CD4-positive, alpha-beta T cell treated with Interleukin-4 for 1 hour (primary cell): ENCODE measurements around the gene PPP1R7.

Experiments used
- DNase-seq, 2 donors: peaks; one replicate each; pipeline ENCODE4 v3.0.0-alpha.2; 2020 to 2022

The PPP1R7 gene

GRCh38 chr2:241141214-241141770 lies 9.0 kb upstream of the PPP1R7 start:
- no peak for DNase-seq

GRCh38 chr2:241142063-241142462 lies 8.2 kb upstream of the PPP1R7 start:
- DNase-seq: no peak

- DNase-seq: no peak
Measured at GRCh38 chr2:241142593-241142992, 7.7 kb upstream of the PPP1R7 start.

- no peak for DNase-seq
Measured at GRCh38 chr2:241146286-241146685, 4.0 kb upstream of the PPP1R7 start.

GRCh38 chr2:241147336-241147735 lies 2.9 kb upstream of the PPP1R7 start:
- DNase-seq: no peak

GRCh38 chr2:241148239-241148638 lies 2.0 kb upstream of the PPP1R7 start:
- DNase-seq: no peak

GRCh38 chr2:241148891-241149674 lies 1.2 kb upstream of the PPP1R7 start, which contains the start of gene PASK:
Gene PASK, minus strand, starts transcription at chr2:241149472. Its CDS starts 6,440 bp downstream, at chr2:241143032.
- DNase-seq: peak; percentile 94 to 95

GRCh38 chr2:241149675-241149924 lies 667 bp upstream of the PPP1R7 start:
- no peak for DNase-seq

GRCh38 chr2:241150660-241151530 lies 628 bp downstream of the PPP1R7 start:
- no peak for DNase-seq

GRCh38 chr2:241151934-241152660 lies 1.8 kb downstream of the PPP1R7 start:
- DNase-seq: no peak

GRCh38 chr2:241153616-241154015 lies 3.3 kb downstream of the PPP1R7 start:
- no peak for DNase-seq

GRCh38 chr2:241154915-241155314 lies 4.6 kb downstream of the PPP1R7 start:
- DNase-seq: no peak

GRCh38 chr2:241155936-241156335 lies 5.7 kb downstream of the PPP1R7 start:
- no peak for DNase-seq

GRCh38 chr2:241156971-241157441 lies 6.7 kb downstream of the PPP1R7 start:
- no peak for DNase-seq

GRCh38 chr2:241157841-241158545 lies 7.7 kb downstream of the PPP1R7 start:
- DNase-seq: no peak

GRCh38 chr2:241158546-241158900 lies 8.3 kb downstream of the PPP1R7 start:
- DNase-seq: no peak

- DNase-seq: no peak
Measured at GRCh38 chr2:241159116-241159515, 8.8 kb downstream of the PPP1R7 start.

GRCh38 chr2:241160318-241160717 lies 10.1 kb downstream of the PPP1R7 start:
- DNase-seq: no peak

- DNase-seq: no peak
Measured at GRCh38 chr2:241161646-241162281, 11.5 kb downstream of the PPP1R7 start.

- DNase-seq: no peak
Measured at GRCh38 chr2:241163601-241164118, 13.4 kb downstream of the PPP1R7 start.

- DNase-seq: no peak
Measured at GRCh38 chr2:241168366-241168765, 18.1 kb downstream of the PPP1R7 start.

- DNase-seq: no peak
Measured at GRCh38 chr2:241173557-241173956, 23.3 kb downstream of the PPP1R7 start.
